Activated T-helper 1 cell treated with anti-CD3 and anti-CD28 coated beads, Interleukin-2, amount 50 U/mL, for 16 hours (primary cell): ENCODE results near the gene RPTOR.
"Not testable (repeated sequence)": the region's sequence is repeated elsewhere in the genome, so short reads cannot be mapped to it uniquely, and the experiment has no call there.

Experiments
- DNase-seq, 2 donors: peaks; one replicate each; pipeline ENCODE4 v3.0.0-alpha.2; 2020; ENCODE audit warnings: low read depth in 1 of 2, low spot score in 1 of 2

The RPTOR gene

DNA sequence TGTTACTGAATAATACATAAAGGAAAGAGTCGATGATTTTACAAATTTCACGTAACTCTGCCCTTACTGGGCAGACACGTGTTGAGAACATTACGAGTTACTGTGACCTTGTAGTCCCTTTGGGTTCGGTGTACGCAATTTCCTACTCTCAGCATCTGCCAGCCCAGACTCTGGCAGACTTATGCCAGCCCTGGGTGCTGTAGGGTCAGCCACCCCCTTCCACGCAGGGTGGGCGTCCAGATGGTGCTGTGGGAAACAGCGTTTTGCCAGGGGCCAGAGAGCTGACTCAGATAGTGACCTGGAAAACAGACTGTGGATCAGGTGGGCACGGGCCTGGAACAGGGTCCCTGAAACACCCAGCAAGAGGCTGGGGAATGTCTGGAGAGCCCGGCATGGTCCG, 148.9 kb downstream of the RPTOR start:
- no peak for DNase-seq

DNA sequence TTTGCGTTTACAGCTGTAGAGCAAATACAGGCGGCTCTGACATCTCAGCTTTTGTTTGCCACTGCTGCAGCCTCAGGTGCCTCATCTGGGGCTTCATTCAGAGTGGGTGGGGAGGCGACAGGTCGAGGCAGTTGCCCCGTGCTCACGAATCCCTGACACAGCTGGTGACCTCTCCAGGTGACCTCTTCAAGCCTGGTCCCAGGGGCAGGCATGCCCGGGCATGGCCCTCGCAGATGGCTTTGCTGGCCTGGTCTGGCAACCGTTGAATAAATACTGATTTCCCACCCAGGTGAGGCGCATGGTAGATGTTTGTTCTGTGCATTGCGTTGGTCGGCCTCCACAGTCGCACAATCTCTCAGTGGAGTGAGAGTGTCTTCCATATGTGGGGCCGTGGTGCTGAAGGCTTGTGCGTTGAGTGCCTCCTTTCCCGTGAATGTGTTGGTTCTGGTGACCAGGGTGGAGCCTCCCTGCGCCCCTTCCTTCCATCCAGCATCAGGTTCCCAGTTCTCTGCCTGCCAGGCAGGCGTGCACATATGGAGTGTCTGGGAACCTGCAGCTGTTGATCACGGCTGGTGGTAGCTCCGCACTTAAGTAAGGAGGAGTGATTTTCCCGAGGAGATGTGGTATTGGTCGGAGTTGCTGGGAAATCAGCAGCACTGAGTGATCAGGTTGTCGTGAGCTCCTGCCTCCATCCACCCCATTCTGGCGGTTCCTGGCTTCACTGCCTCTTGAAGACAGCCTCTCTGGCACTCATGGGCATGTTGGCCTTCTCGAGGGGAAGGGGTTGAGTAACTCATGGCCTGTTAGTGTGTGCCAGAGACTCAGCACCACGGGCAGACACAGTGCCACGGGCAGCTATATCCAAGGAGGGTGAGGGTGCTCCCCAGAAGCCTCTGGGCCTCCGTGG, 149.7 kb downstream of the RPTOR start:
- no peak for DNase-seq

DNA sequence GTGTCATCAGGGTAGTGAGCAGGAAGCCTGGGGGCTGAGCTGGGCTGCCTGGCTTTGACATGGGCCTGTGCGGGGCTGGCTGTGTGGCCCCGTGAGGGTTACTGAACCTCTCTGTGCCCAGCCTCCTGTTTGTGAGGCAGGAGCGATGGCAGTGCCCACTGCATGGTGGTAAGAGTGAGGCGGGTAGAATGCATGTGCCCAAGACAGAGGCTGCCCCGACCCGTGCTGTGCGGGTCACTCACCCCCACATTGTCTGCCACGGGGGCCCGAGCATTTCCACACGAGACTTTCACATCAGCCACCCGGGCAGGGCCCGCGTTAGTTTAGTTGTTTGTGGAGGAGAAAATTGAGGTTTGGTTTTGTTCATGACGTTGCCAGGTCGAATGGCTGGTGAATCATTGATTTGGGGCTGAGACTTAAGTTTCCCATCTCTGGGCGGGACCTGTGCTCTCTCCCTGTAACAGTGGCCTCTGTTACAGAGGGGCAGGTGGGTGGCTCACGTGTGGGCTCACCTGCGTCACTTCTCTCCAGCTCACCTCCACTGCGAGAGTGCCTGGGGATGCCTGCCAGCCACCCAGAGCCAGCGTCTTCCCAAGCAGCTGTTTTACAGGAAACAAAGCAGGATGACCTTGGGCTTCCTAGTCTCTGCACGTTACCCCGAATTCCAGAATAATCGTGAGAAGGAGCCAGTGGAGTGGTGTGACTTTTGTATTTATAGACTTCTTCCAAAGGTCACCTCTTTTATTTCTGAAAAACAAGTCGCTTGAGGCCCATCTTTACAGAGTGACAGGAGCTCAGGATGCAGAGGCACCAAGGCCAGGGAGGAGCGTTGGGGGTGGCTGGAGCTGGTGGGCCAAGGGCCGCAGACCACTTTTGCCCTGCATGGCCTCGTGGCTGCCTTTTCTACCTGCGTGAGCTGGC, 150.6 kb downstream of the RPTOR start:
- DNase-seq, result no peak

DNA sequence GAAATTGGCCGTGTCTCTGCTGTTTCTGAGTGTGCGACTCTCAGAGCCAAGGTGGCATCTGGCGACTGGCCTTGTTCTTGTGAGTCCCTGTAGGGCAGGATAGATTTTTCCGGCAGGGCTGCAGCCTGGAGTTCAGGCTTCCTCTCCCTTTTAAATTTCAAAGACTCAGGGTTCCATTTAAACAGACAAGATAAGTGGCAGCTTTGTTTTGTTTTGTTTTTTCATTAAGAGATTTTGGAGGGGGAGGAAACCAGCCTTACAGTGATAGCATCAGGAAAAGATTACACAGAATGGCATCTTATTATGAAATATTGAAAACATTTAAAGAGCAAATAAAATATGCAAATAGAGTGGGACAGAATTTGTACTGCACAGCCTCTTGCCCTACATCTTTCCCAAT, 151.3 kb downstream of the RPTOR start:
- no peak for DNase-seq

DNA sequence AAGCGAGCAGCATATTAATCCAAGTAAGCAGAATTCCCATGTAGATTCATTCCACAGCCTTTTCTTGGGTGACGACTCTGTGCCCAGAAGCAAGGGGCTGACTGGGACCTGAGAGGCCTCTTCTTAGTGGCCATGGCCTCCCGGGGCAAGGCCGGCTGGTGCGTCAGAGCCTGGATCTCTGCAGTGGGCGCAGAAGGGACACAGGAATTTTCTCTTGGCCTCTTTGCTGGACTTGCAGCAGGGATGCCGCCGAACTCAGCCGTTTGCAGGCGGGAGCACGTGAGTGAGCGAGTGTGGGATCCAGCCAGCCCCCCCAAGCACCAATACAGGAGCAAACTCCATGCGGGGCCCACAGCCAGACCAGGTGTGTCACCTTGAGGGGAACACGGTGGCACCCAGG, 151.8 kb downstream of the RPTOR start:
- DNase-seq, result no peak

DNA sequence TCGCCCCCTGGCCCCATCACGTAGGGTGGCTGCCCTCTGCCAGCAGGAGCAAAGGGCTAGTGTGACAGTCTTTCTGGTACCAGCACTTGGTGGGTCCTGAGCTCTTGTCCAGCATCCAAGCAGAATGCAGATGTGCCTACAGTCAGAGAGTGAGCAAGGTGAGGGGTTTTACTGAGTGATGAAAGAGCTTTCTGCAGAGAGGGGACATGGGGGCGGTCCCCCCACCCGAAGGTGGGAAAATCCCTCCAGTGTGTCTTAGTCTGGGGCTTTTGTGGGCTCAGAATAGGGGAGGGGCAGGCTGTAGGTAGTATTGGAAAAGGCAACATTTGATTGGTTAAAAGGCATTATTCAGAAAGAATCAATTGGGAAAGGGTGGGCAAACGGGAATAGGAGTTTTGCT, 152.3 kb downstream of the RPTOR start:
- no peak for DNase-seq

DNA sequence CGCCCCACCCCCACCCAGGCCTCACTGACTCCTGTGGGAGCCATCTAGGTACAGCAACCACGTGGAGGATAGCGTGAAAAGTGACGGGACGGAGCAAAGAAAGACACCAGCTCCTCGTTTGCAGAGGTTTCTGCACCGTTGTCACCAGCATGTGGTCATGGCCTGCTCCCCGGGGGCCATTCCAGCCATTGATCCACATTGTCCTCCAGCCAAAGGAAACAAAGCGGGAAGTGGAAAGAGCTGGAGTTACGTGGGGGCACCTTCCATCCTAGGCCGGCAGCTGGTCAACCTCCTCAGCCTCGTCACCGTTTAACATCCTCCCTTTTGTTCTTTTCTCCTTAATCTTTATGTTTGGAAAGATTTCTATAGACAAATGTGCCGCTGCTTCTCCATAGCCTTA, 153.7 kb downstream of the RPTOR start:
- no peak for DNase-seq

DNA sequence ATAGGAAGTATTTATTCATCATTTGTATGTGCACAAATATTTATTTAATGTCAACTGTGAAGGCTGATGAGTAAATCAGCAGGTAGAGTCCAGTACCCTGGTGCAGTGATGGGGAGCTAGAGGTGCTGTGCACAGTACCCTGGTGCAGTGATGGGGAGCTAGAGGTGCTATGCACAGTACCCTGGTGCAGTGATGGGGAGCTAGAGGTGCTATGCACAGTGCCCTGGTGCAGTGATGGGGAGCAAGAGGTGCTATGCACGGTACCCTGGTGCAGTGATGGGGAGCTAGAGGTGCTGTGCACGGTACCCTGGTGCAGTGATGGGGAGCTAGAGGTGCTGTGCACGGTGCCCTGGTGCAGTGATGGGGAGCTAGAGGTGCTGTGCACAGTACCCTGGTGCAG, 154.6 kb downstream of the RPTOR start:
- not testable (repeated sequence) for DNase-seq

DNA sequence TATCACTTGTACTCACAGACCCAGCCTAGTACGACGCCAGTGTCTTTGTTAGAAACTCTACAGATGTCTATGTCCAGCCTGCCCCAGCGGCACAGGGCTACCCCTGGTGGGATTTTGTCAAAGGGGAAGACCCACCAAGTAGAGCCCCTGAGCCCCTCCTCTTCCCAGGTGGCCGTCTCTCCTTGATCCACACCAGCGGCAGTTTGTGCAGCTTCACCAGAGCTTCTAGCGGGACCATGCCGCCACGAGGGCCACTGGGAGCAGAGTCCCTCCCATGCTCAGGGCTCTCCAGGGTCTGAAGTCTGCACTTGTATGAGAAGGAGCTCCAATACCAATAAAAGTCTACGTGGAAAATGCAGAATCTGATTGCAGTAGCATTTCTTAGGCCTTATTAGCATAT, 157.1 kb downstream of the RPTOR start:
- no peak for DNase-seq

DNA sequence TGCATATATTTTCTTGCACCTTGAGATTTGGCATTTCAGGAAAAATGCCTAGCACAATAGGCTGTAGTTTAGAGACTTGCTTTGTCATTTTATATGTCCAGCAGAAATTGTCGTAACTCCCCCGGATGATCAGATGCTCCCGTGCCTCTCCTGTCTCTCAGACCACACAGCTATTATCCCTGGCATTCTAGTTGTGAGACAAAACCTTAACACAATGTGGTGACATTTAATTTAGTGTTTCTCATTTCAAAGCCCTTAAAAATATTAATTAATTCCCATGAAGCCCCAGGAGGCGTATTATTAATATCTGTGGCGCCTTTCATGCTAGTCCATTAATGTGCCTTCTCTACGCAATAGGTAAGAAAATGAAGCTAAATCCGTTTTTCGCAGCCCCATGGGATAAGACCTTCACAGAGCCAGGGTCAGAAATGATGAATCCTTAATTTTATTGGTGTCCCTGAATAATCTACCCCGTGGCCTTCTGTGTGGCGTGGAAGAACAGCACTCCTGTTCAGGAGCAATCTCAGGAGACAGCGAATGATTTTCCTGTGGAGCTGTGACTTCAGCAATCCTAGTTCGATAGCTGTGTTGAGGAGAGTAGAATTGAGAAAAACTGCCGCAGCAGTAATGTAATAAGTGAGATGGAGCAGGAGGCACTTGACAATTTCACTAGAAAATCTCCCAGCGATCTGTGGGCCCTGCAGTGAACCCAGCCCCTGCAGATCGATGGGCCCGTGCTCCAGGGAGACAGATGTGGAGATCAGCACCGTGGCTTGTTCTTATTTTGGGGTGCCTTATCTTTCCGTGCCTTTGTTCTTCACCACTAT, 157.9 kb downstream of the RPTOR start:
- no peak for DNase-seq

DNA sequence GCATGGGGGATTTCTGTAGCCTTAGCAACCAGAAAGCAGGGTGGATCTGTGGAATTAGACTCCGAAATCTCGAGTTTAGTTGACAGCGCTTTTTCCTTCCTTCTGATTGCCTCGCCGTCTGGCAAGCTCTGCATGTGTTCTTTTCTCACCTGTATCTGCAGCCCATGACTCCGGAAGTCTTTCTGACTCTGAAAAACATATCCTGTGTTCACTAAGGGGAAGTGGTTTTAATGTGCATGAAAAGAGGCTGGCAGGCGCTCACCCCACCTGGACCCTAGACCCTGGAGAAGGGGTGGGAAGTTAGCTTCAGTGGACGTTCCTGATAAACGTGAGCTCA, 158.5 kb downstream of the RPTOR start:
- no peak for DNase-seq

DNA sequence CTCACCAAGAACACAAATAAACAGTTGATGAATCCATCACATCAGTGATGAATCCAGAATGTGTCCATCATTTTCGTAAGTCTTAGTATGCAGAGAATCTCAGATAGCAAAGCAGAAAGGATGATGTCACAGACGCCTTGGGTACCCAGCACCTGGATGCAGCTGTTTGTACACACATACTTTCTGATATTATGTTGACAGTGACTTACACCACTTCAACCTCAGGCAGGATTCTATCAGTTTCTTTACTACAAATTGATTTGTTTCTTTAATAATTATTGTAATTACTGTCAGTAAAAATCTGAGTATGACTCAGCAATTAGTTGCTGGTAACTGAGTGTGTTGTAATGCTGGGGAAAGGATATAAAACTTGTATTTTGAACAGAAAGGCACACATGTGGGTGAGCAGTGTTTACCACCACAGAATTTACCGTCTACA, 159.8 kb downstream of the RPTOR start:
- DNase-seq, result no peak

DNA sequence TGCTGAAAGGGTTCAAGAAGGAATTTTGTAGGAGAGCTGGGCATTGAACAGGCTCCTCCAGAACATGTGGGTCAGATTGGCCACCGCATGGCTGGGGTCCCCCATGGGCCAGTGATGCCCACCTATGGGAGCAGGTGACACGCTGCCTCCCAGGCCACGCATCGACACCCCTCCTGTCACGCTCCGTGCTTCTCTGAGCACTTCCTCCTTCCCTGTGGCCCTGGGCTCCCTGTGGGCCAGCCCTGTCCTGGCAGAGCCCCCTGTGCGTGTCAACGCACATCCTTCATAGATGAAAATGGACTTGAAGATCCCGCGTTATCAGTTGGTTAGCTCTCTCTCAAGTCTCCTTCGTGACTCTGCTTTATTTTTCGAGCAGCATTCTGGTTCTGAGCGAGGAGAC, 160.3 kb downstream of the RPTOR start:
- DNase-seq, result no peak

DNA sequence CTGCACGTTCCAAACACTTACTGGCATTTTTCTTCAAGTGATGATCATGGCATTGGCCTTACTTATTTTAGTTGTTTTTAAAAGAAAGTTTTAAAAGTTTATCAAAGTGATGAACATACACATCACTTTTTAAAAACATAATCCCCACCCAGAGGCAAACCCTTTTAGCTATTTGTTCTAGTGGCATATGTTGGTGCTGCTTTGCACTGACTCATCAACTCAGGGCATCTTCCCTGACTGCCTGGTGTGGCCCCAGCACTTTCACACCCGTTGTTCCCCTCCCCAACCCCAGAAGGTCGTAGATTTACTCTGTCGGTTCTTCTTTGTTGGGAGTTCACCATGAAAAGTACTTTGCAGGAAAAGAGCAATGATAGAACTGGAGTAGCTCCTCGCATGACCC, 161.3 kb downstream of the RPTOR start:
- no peak for DNase-seq

DNA sequence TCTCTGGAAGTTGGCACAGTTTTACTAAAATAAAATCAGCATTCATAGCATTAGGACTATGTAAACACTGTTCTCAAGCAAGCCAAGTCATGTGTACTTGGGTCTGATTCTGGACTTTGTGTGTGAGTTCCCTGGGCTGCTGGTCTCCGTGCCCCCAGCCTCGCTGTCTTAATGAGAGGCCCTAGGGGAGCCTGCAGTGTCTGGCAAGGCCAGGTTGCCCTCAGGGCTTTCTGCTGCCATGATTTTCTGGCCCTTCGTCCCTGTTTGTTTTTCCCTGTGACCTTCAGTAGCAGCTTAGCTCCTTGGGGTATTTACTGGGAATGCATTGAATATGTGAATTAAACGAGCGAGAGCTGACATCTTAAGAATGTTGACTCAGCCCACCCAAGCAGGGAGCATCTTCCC, 161.8 kb downstream of the RPTOR start:
- no peak for DNase-seq

DNA sequence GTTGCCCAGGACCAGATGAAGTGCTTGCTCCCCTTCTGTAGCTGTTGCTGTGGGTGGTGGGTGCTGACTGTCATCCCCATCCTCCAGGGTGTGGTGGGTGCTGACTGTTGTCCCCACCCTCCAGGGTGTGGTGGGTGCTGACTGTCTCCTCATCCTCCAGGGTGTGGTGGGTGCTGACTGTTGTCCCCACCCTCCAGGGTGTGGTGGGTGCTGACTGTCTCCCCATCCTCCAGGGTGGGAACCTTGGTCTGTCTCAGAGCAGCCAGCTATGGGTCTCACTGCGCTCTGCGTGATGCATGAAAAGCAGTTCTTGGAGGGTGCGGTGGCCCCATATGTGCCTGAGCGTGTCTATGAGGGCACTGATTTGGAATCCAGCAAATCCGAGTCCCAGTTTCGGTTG, 163.8 kb downstream of the RPTOR start:
- no peak for DNase-seq

DNA sequence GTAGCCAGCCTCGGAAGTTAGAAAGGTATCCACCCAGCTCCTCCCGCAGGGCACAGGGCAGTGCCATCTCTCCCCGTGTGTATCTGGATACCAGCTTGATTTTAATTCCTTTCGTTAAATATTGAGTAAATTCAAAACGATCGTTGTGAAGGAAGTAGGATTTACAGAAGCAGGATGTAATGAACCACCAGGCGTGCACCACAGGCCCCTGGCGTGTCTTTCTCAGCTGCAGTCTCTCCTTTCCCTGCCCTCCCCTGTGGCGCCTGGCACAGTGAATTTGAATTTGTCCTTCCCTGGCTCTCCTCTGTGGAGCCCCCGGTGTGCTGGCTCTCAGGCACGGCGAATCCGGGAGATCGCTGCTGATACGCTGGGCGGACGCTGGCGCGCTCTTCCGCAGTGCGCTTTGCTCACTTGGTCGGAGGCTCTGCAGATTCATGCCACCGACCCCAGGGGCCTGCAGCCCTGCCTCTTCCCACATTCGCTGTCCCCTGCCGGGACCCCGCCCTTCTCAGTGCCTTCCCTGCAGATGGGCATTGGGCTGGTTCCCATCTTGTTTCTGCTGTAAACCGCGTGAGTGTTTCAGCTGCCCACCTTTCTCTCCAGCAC, 164.6 kb downstream of the RPTOR start:
- no peak for DNase-seq

DNA sequence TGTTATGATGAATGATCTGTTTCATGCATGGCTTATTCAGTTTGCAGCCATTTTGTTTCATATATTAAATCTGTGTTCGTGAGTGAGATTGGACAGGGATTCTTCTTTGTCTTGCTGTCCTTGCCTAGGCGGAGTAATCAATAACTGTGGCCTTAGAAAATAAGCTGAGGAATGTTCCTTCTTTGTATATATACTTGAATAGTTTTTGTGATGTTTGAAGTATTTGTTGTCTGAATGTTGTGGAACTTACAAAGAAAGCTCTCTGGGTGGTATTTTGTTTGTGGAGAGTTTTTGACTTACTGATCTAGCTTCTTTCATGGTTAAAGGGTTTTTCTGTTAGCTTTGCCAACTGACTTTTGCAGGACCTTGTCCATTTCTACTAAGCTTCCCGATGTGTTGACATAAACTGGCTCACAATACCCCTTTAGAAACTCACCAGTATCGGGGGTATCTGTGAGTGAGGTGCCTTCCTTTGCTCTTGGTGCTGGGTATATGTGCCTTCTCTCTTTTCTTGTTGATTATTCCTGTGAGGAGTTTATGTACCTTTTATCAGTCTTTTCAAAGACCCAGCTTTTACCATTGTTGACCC, 166.2 kb downstream of the RPTOR start:
- no peak for DNase-seq

DNA sequence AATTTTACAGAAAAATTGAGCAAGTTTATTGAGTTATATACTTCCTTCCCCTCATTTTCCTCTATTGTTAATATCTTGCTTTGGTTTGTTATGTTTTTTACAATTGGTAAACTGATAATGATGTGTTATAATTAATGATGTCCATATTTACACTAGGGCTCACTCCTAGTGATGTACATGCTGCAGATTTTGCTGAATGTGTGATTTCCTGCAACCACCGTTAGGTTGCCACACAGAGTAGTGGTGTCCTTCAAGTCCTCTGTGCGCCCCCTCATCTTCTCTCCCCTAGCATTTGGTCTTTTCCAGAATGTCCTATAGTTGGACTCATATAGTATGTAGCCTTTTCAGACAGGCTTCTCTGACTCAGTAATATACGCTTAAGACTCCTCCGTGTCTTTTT, 167.5 kb downstream of the RPTOR start:
- DNase-seq, result no peak

DNA sequence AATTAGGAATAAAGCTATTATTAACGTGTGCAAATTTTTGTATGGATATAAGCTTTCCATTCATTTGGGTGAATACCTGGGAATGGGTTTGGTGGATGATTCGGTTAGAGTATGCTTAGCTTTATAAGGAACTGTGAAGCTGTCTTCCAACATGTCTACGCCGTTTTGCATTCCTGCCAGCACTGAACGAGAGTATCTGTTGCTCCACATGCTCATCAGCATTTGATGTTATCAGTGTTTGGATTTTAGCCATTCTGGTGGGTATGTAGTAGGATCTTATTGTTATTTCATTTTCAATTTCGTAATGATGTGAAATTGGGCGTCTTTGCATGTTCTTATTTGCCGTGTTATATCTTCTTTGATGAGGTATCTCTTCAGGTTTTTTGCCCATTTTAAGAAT, 168.0 kb downstream of the RPTOR start:
- no peak for DNase-seq
